NCI-H510A (cell line): ENCODE results near the gene F2R.
"Not testable (repeated sequence)": the region's sequence is repeated elsewhere in the genome, so short reads cannot be mapped to it uniquely, and the experiment has no call there.

Source experiments
- DNase-seq: peaks from one replicate; lab custom pipeline; 2025; lab: John Stamatoyannopoulos, UW

Gene F2R

GRCh38 chr5:76757049-76757448 is 41.1 kb downstream of the F2R start:
- DNase-seq, result no peak

DNA sequence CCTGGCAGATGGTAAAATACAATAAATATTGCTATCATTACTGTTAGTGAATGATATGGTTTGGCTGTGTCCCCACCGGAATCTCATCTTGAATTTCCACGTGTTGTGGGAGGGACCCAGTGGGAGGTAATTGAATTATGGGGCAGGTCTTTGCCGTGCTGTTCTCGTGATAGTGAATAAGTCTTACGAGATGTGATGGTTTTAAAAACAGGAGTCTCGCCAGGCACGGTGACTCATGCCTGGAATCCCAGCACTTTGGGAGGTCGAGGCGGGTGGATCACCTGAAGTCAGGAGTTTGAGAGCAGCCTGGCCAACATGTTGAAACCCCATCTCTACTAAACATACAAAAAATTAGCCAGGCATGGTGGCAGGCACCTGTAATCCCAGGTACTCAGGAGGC is 45.2 kb downstream of the F2R start:
- DNase-seq, result not testable (repeated sequence)

GRCh38 chr5:76762484-76762883 is 46.6 kb downstream of the F2R start:
- DNase-seq, result no peak

- DNase-seq, result no peak
These were observed 47.2 kb downstream of the F2R start for GRCh38 chr5:76763136-76763535.

- DNase-seq, result no peak
These were observed 48.4 kb downstream of the F2R start for GRCh38 chr5:76764374-76764773.

DNA sequence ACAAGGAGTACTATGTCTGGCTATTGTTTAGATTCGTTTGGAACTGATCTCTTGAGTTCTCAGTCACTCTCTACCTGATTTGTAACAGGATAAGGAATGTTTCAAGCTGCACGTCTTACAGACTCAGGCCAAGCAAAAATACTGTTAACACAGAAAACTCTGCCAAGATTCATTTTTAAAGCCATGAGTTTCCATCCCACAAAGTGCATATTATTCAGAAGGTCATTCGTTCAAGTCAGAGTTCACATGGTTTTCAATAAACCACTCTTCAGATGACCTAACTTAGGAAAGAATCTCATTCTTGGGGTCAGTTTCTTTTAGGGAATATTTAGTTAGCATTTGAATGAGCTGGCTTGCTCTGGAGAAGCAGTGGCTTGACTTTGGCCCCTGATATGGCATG is 49.3 kb downstream of the F2R start:
- no peak for DNase-seq

- DNase-seq, result no peak
These were observed 50.8 kb downstream of the F2R start for GRCh38 chr5:76766746-76767145.

DNA sequence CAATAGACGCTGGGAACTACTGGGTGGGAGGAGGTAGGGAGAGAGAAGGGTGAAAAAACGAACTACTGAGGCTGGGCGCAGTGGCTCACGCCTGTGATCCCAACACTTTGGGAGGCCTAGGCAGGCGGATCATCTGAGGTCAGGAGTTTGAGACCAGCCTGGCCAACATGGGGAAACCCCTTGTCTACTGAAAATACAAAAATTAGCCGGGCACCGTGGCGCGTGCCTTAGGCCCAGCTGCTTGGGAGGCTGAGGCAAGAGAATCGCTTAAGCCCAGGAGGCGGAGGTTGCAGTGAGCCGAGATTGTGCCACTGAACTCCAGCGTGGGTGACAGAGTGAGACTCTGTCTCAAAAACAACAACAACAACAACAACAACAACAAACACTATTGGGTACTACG is 55.1 kb downstream of the F2R start:
- DNase-seq, result not testable (repeated sequence)

GRCh38 chr5:76771705-76772405 is 55.9 kb downstream of the F2R start:
- DNase-seq, result no peak

DNA sequence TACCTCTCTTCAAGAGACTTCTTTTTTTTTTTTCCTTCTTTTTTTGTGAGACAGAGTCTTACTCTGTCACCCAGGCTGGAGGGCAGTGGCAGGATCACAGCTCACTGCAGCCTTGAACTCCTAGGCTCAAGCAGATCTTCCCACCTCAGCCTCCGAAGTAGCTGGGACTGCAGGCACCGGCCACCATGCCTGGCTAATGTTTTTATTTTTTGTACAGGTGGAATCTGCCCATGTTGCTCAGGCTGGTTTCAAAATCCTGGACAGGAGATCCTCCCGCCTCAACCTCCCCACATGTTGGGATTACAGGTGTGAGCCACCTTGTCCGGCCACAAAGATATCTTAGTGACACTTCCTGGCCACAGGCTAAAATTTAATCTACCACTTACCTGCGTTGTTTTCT is 60.0 kb downstream of the F2R start:
- DNase-seq, result no peak

DNA sequence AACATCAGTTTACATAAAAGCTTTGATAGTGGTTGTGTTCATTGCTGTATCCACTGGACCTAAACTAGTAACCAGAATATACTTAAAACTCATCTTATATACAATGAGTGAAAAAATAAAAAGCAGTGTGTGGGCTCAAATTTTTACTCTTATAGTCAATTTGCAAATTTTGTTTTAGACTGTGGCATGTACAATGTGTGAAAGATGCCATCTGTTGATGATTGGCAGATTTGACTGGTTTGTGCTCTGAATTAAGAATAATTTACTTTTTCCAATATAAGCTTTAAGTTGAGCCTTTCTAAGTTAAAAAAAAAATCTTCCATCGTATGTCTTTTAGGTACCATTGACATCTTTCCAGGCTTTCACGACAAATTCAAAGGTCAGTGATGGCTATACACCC is 60.5 kb downstream of the F2R start:
- no peak for DNase-seq

- not testable (repeated sequence) for DNase-seq
These were observed 64.7 kb downstream of the F2R start for GRCh38 chr5:76780616-76781015.

GRCh38 chr5:76781775-76782174 is 65.8 kb downstream of the F2R start:
- DNase-seq, result no peak

DNA sequence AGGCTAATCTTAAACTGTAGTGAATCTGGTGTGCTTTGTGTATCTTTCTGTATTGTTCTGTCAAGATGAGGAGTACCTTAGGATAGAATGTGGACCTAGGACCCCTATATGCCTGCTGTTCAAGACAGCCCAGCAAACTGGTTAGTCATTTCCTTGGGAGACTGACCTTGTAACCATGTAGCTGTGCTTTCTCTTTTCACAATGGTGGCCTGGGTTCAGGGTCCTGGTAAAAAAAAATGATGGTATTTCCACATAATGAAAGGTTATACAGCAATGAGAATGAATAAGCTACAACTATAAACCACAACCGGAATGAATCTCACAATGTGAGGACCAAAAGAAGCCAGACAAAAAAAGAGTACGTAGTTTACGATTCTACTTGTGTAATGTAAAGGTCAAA is 66.5 kb downstream of the F2R start:
- DNase-seq, result no peak
